Duodenal mucosa (tissue), 2 donors: ENCODE measurements around the gene GLIS2.

Experiments used
- H3K27ac ChIP-seq: one replicate; pipeline ENCODE4 v1.7.0; 2013; ENCODE audit warnings: low read depth, low read length
- H3K27me3 ChIP-seq, 2 donors: one replicate each; pipeline ENCODE4 v1.7.0; 2013; ENCODE audit warnings: low read length in 2 of 2, control low read depth in 1 of 2; ENCODE audit not compliant: insufficient read depth in 2 of 2, control insufficient read depth in 1 of 2
- H3K36me3 ChIP-seq, 2 donors: one replicate each; pipeline ENCODE4 v1.7.0; 2013; ENCODE audit warnings: low read length in 2 of 2, control low read depth in 1 of 2; ENCODE audit not compliant: insufficient read depth in 2 of 2, control insufficient read depth in 1 of 2
- H3K4me1 ChIP-seq, 2 donors: one replicate each; pipeline ENCODE4 v1.7.0; 2013; ENCODE audit warnings: low read length in 2 of 2, control low read depth in 1 of 2; ENCODE audit not compliant: insufficient read depth in 2 of 2, control insufficient read depth in 1 of 2
- H3K4me3 ChIP-seq, 2 donors: one replicate each; pipeline ENCODE4 v1.7.0; 2013; ENCODE audit warnings: low read length in 2 of 2, low read depth in 1 of 2
- H3K9ac ChIP-seq, 2 donors: one replicate each; pipeline ENCODE4 v1.7.0; 2013; ENCODE audit warnings: low read length in 2 of 2, low read depth in 1 of 2
- H3K9me3 ChIP-seq, 2 donors: one replicate each; pipeline ENCODE4 v1.7.0; 2013; ENCODE audit warnings: low read length in 2 of 2, control low read depth in 1 of 2; ENCODE audit not compliant: control insufficient read depth in 1 of 2

Gene GLIS2

DNA sequence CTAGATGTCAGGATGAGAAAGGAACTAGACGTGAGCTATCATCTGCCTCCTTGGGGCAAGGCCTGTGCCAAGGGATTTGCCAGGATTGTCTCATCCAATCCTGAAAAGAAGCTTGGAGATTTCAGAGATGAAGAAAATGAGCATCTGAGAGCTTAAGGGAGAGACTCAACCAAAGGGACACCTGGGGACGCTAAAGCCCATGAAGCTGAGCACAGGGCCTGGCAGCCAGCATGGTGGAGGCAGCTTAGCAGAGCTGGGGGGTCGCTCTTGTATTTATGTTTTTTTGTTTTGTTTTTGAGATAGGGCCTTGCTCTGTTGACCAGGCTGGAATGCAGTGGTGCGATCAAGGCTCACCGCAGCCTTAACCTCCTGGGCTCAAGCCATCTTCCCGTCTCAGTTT is 18.4 kb upstream of the GLIS2 start:
- Histone ChIP-seq H3K9ac (no peak overlapping the region), H3K36me3 (no peaks in the 10 kb centered on the region), H3K27me3 (no peaks in the 10 kb centered on the region), H3K4me1 (peaks cover 7 to 8% of the 10 kb centered on the region in 2 donors), H3K27ac (no peak overlapping the region), H3K9me3 (no peaks in the 10 kb centered on the region), H3K4me3 (no peak overlapping the region)

DNA sequence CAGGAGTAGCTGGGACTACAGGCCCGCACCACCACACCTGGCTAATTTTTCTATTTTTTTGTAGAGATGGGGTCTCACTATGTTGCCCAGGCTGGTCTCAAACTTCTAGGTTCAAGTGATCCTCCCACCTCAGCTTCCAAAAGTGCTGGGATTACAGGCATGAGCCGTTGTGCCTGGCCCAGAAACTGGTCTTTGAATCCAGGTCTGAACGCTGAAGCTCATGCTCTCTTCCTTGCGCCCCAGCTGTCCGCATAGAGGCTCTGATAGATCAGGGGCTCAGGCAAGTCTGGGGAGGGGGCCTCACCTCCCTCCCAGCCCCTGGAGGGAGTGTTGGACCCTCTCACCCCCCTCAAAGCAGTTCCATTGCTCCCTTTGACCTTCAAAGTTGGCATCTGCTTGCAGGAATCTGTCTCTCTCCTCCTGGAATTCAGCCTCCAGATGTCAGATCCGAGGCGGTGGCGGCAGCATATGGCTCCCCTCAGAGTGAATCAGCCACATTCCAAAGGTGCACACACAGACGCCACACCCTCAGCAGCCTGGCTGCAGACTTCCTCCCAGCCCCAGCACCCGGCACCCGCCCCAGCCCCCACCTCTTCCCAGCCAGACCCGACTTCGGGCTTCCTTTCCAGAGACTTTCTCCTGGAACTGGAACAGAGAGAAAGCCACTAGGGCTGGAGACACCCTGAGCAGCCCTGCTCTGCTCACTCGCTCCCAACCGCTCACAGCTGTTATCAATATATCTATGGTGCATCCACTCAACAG is 16.9 kb upstream of the GLIS2 start:
- Histone ChIP-seq H3K9ac (peak overlapping the region in 1 of 2 donors; percentile 7), H3K9me3 (no peaks in the 10 kb centered on the region), H3K4me3 (peak overlapping the region; percentile 19 to 32)

DNA sequence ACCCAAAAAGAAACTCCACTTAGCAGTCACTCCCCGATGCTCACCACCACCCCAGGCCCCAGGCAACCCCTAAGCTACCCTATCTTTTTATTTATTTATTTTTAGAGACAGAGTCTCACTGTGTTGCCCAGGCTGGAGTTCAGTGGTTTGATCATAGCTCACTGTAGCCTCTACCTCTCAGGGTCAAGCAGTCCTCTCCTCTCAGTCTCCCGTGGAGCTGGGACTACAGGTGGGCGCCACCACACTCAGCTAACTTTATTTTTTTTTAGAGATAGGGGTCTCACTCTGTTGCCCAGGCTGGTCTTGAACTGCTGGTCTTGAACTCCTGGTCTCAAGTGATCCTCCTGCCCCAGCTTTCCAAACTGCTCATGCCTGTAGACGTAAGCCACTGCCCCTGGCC is 14.7 kb upstream of the GLIS2 start:
- Histone ChIP-seq H3K4me1 (peaks cover 7 to 8% of the 10 kb centered on the region in 2 donors), H3K36me3 (no peaks in the 10 kb centered on the region), H3K4me3 (no peak overlapping the region), H3K9ac (no peak overlapping the region), H3K9me3 (no peaks in the 10 kb centered on the region), H3K27me3 (no peaks in the 10 kb centered on the region), H3K27ac (no peak overlapping the region)

More for the DNA sequence above, 16.9 kb upstream of the GLIS2 start:
- Histone ChIP-seq H3K36me3 (no peaks in the 10 kb centered on the region), H3K4me1 (peaks cover 7 to 8% of the 10 kb centered on the region in 2 donors), H3K27me3 (no peaks in the 10 kb centered on the region), H3K27ac (peak overlapping the region; percentile 5)

DNA sequence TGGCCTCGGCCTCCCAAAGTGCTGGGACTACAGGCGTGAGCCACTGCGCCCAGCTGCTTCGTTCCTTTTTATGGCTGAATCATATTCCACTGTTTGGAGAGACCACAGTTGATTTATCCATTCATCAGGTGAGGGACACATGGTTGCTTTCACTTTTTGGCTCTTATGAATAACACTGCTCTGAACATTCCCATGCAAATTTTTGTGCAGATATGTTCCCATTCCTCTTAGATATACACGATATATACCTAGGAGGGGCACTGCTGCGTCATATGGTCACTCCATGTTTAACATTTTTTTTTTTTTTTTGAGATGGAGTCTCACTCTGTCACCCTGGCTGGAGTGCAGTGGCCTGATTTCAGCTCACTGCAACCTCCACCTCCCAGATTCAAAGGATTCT is 13.9 kb upstream of the GLIS2 start:
- no peaks in the 10 kb centered on the region for H3K9me3 ChIP-seq

DNA sequence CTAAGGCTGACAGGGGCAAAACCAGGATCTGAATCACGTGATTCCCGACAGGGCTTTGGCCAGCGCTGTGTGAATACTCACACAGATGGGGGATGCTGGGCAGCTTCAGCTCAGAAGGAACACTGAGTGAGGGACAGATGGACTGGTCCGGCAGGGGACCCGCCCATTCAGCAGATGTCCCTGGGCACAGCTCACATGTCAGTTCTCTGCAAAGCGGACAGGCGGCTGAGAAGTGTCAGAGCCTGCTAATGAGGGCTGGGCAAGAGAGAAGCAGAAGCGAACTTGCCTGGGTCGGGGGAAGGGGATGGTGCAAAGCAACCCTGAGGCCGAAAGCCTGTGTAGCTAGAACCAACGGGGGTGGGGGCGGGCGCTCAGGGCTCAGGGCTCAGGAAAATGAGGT is 11.9 kb upstream of the GLIS2 start:
- H3K27me3 ChIP-seq = no peaks in the 10 kb centered on the region
- H3K36me3 ChIP-seq = no peaks in the 10 kb centered on the region
- H3K9me3 ChIP-seq = no peaks in the 10 kb centered on the region
- H3K4me1 ChIP-seq = peaks cover 9 to 14% of the 10 kb centered on the region in 2 donors
- no peak overlapping the region for H3K9ac ChIP-seq
- H3K27ac ChIP-seq = no peak overlapping the region
- H3K4me3 ChIP-seq = no peak overlapping the region

More for the DNA sequence above, 13.9 kb upstream of the GLIS2 start:
- H3K9ac ChIP-seq = no peak overlapping the region
- H3K27me3 ChIP-seq = no peaks in the 10 kb centered on the region
- no peak overlapping the region for H3K4me3 ChIP-seq
- peaks cover 12 to 13% of the 10 kb centered on the region in 2 donors for H3K4me1 ChIP-seq
- no peaks in the 10 kb centered on the region for H3K36me3 ChIP-seq
- H3K27ac ChIP-seq = no peak overlapping the region

DNA sequence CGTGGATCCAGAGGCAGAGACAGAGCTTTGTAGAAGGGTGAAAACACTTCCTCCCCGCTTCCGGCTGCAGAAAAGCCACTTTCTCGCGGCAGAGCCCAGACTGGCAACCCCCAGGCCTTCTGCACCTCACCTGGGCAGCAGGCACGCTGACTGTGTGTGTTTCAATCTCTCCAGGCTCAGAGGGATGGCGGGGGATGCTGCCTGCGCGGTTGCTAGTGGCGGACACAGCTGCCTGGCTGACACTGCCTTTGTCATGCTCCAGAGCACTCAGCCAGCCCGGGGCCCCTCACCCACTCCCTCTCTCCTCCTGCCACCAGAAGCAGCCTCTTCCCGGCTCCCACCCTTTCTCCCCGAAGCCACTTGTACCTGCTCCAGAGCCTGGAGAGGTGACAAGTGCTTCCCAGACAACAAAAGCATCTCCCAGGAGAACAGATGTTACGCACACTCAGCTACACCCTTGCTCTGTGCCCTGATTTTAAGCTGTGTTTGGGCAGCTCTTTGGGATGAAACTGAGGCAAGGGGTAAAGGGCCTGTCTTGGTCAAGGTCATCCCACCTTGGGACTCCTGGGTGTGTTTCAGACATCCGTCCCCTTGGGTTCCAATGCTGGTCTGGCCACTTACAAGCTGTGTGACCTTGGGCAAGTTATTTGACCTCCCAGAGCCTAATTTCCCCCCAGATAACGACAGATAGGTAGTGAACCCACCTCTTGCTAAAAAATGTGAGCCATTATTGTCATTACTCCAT is 9.2 kb upstream of the GLIS2 start:
- Histone ChIP-seq H3K27ac (peak overlapping the region; percentile 45), H3K4me1 (peaks cover 5 to 10% of the 10 kb centered on the region in 2 donors), H3K9me3 (no peaks in the 10 kb centered on the region), H3K36me3 (no peaks in the 10 kb centered on the region), H3K9ac (peak overlapping the region; percentile 20 to 35), H3K4me3 (peak overlapping the region; percentile 65 to 86), H3K27me3 (no peaks in the 10 kb centered on the region)

DNA sequence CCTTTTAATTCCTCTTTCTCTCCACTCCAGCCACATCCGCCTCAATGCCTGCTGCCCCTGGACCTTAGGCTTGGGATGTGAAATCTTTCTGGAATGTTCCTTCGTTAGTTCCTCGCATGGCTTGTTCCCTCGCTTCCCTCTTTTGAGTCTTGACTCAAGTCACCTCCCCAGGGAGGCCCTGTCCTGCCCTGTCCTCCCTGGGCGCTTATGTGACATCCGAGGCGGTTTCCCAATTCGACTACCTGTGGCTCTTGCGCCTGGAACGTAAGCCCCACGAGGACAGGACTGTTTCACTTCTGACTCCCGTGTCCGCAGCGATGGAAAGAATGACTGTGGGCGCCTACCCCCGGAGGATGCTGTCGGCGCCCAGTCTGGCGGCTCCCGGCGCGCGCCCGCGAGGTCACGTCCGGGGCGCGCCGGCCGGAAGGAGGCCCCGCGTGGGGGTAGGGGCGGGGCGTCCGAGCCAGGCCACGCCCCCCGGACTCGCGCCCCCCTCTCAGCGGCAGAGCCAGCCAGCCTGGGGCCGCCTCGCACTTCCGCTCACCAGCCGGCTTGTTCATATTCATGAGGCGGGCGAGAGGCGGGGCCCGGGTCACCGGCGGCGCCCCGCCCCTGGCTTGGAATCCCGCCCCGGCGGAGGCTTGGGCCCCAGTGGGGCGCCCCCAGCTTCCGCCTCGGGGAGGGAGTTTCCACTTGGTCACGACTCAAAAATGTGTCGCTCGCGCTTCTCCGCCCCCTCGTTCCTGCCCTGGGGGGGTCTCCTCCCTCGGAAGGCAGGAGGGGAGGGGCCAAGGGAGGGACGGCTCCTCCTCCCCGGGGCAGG is 8.4 kb upstream of the GLIS2 start:
- Histone ChIP-seq H3K4me1 (peaks cover 5 to 10% of the 10 kb centered on the region in 2 donors), H3K4me3 (peak overlapping the region; percentile 65 to 86), H3K9ac (peak overlapping the region; percentile 20 to 43), H3K9me3 (no peaks in the 10 kb centered on the region), H3K27me3 (no peaks in the 10 kb centered on the region), H3K36me3 (no peaks in the 10 kb centered on the region), H3K27ac (peak overlapping the region; percentile 45)

DNA sequence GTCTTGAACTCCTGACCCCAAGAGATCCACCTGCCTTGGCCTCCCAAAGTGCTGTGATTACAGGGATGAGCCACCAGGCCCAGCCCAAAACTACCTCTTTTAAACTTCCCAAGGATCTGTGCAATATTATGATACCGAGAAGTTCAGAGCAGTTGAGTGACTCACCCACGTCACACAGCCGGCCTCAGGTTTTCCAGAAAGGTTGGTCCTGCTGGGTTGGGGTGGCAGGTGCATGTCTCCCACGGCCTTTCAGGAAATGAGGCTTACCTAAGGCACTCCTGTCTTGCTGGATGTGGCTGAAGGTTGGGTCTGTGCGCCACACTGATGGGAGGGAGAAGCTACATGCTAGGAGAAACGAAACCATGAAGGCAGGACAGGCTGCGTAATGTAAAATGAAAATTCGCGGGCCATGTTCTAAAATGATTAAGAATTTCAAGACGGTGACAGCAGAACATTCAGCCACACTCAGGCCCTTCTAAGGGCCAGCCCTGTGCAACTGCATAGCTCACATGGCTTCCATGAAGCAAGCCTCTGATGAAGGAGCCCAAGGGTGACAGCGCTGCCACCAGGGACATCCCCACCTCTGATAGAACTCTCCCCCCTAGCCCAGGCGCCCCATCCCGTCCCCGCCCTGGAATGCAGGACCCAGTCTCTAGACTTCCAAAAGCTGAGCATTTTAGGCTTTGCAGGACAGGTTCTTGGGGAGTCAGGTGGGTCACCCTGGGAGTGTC is 6.6 kb upstream of the GLIS2 start:
- no peaks in the 10 kb centered on the region for H3K9me3 ChIP-seq
- H3K4me3 ChIP-seq = no peak overlapping the region
- peaks cover 5 to 15% of the 10 kb centered on the region in 2 donors for H3K4me1 ChIP-seq
- H3K36me3 ChIP-seq = no peaks in the 10 kb centered on the region
- H3K27ac ChIP-seq = no peak overlapping the region
- H3K27me3 ChIP-seq = peaks cover 3 to 5% of the 10 kb centered on the region in 2 donors
- H3K9ac ChIP-seq = no peak overlapping the region

DNA sequence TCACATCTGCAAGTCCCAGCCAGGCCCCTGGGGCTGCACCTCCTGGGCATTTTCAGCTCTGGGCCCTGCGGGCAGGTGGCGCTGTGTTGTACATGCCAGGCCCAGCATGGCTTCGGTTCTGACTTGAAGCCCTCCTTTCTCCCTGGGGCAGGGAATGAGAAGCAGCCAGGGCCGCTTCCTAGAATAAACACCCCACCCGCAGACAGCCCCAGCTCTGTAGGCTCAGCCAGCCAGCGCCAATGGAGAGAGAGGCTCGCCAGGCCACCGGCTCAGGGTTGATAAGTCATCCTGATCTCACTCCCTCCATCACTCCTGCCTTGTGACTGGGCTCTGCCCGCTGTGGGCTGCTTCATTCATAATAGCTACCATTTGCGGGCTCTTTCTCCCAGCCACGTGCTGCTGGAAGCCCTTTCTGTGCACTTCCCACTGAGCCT is 6.0 kb upstream of the GLIS2 start:
- Histone ChIP-seq H3K36me3 (no peaks in the 10 kb centered on the region), H3K4me3 (no peak overlapping the region), H3K9ac (no peak overlapping the region), H3K27me3 (peaks cover 9 to 11% of the 10 kb centered on the region in 2 donors), H3K4me1 (peaks cover 5 to 19% of the 10 kb centered on the region in 2 donors), H3K9me3 (no peaks in the 10 kb centered on the region), H3K27ac (no peak overlapping the region)
